Activated T-helper 2 cell treated with anti-CD3 and anti-CD28 coated beads, Interferon-gamma antibody, Interleukin-2, Interleukin-4, amounts not matched to agents 10 μg/mL and 5 μg/mL and 100 μg/mL, durations not matched to agents 14 hours and 24 hours and 36 hours (primary cell): ENCODE results near the gene PMEPA1. TPM values are rescaled to one million over a fixed set of nuclear protein-coding genes. Genes with fewer than 3 reads are reported as not detected.

Experiments used
- DNase-seq: peaks from one replicate; pipeline ENCODE4 v3.0.0; 2021; ENCODE audit warnings: low spot score
- H3K27ac Mint-ChIP-seq: one replicate; pipeline ENCODE4 v1.8.0; 2021; ENCODE audit warnings: mixed read lengths
- H3K27me3 Mint-ChIP-seq: one replicate; pipeline ENCODE4 v1.8.0; 2021; ENCODE audit warnings: low read depth, mixed read lengths
- H3K36me3 Mint-ChIP-seq: one replicate; pipeline ENCODE4 v1.8.0; 2021; ENCODE audit warnings: low read depth, mixed read lengths
- H3K4me1 Mint-ChIP-seq: one replicate; pipeline ENCODE4 v1.8.0; 2021; ENCODE audit warnings: low read depth, mixed read lengths
- H3K4me3 Mint-ChIP-seq: one replicate; pipeline ENCODE4 v1.8.0; 2021; ENCODE audit warnings: low read depth, mild to moderate bottlenecking, moderate library complexity, mixed read lengths
- H3K9me3 Mint-ChIP-seq: one replicate; pipeline ENCODE4 v1.8.0; 2021; ENCODE audit warnings: mixed read lengths
- intact Hi-C: fragments of 100-400 bp; cut with micrococcal nuclease; formaldehyde crosslinking; loops from one replicate; pipeline ENCODE4 v1.15.1; 2023
- total RNA-seq: library from RNA; stranded (reverse); gene quantifications from 2 replicates; pipeline ENCODE4 v1.2.3, GENCODE V29; 2022

Gene PMEPA1
- total RNA-seq = 0.99 and 1.1 TPM in 2 replicates

GRCh38 chr20:57709823-57710799, at the start of gene PMEPA1:
Gene PMEPA1, minus strand, starts transcription at chr20:57710015. Its CDS starts 433 bp downstream, at chr20:57709582.
- Mint-ChIP-seq H3K4me1 (peaks cover 14% of the 10 kb centered on the region), H3K4me3 (peak within 1 kb of the TSS; percentile 84), H3K9me3 (no peaks in the 10 kb centered on the region), H3K27me3 (peaks cover 53% of the 10 kb centered on the region), H3K27ac (peak within 1 kb of the TSS; percentile 57), H3K36me3 (no peaks in the 10 kb centered on the region)
- intact Hi-C loops = loop anchor here (1.0 to 5.0 kb wide), 3 partner anchors 8 to 313 kb away; no protein-coding TSS in a partner anchor
- DNase-seq = peak; percentile 80

GRCh38 chr20:57757767-57758166, 48.0 kb upstream of the PMEPA1 start:
- Mint-ChIP-seq H3K4me1 (no peaks in the 10 kb centered on the region), H3K27me3 (peaks cover 10% of the 10 kb centered on the region), H3K36me3 (no peaks in the 10 kb centered on the region), H3K4me3 (no peak overlapping the region), H3K27ac (no peak overlapping the region), H3K9me3 (no peaks in the 10 kb centered on the region)
- intact Hi-C loops = no loop called here
- DNase-seq = no peak

GRCh38 chr20:57756921-57757320, 47.1 kb upstream of the PMEPA1 start:
- Mint-ChIP-seq H3K4me1 (no peaks in the 10 kb centered on the region), H3K27ac (no peak overlapping the region), H3K4me3 (no peak overlapping the region), H3K9me3 (no peaks in the 10 kb centered on the region), H3K36me3 (no peaks in the 10 kb centered on the region), H3K27me3 (peaks cover 8% of the 10 kb centered on the region)
- intact Hi-C loops = no loop called here
- no peak for DNase-seq

GRCh38 chr20:57756213-57756612, 46.4 kb upstream of the PMEPA1 start:
- Mint-ChIP-seq H3K36me3 (no peaks in the 10 kb centered on the region), H3K4me1 (no peaks in the 10 kb centered on the region), H3K4me3 (no peak overlapping the region), H3K27ac (no peak overlapping the region), H3K27me3 (peaks cover 11% of the 10 kb centered on the region), H3K9me3 (no peaks in the 10 kb centered on the region)
- no peak for DNase-seq
- intact Hi-C loops = no loop called here

- Mint-ChIP-seq H3K27ac (no peak overlapping the region), H3K36me3 (no peaks in the 10 kb centered on the region), H3K4me1 (no peaks in the 10 kb centered on the region), H3K4me3 (no peak overlapping the region), H3K9me3 (no peaks in the 10 kb centered on the region), H3K27me3 (peaks cover 15% of the 10 kb centered on the region)
- no peak for DNase-seq
- intact Hi-C loops = no loop called here
Observed at GRCh38 chr20:57755609-57756008, 45.8 kb upstream of the PMEPA1 start.

GRCh38 chr20:57754190-57754589, 44.4 kb upstream of the PMEPA1 start:
- peaks cover under 1% of the 10 kb centered on the region for H3K4me1 Mint-ChIP-seq
- H3K27ac Mint-ChIP-seq = no peak overlapping the region
- H3K9me3 Mint-ChIP-seq = no peaks in the 10 kb centered on the region

GRCh38 chr20:57753332-57754164, 43.7 kb upstream of the PMEPA1 start:
- H3K27me3 Mint-ChIP-seq = peaks cover 26% of the 10 kb centered on the region
- peaks cover 5% of the 10 kb centered on the region for H3K4me1 Mint-ChIP-seq
- no peaks in the 10 kb centered on the region for H3K36me3 Mint-ChIP-seq
- no peak overlapping the region for H3K27ac Mint-ChIP-seq
- no peak overlapping the region for H3K4me3 Mint-ChIP-seq
- intact Hi-C loops = no loop called here
- no peaks in the 10 kb centered on the region for H3K9me3 Mint-ChIP-seq
- DNase-seq = no peak

More at GRCh38 chr20:57754190-57754589, 44.4 kb upstream of the PMEPA1 start:
- intact Hi-C loops = no loop called here
- DNase-seq = no peak
- Mint-ChIP-seq H3K27me3 (peaks cover 21% of the 10 kb centered on the region), H3K36me3 (no peaks in the 10 kb centered on the region), H3K4me3 (no peak overlapping the region)

- H3K4me1 Mint-ChIP-seq = peaks cover 7% of the 10 kb centered on the region
- H3K4me3 Mint-ChIP-seq = no peak overlapping the region
- no peak for DNase-seq
- no peak overlapping the region for H3K27ac Mint-ChIP-seq
- no peaks in the 10 kb centered on the region for H3K9me3 Mint-ChIP-seq
- intact Hi-C loops = no loop called here
- no peaks in the 10 kb centered on the region for H3K36me3 Mint-ChIP-seq
- H3K27me3 Mint-ChIP-seq = peaks cover 35% of the 10 kb centered on the region
Observed at GRCh38 chr20:57751411-57751810, 41.6 kb upstream of the PMEPA1 start.

- Mint-ChIP-seq H3K9me3 (no peaks in the 10 kb centered on the region), H3K4me3 (no peak overlapping the region), H3K27ac (no peak overlapping the region), H3K36me3 (no peaks in the 10 kb centered on the region), H3K4me1 (peaks cover 7% of the 10 kb centered on the region), H3K27me3 (peaks cover 33% of the 10 kb centered on the region)
- no peak for DNase-seq
- intact Hi-C loops = loop anchor here (5.0 kb wide), 1 partner anchor 53 kb away; no protein-coding TSS in a partner anchor
Observed at GRCh38 chr20:57749869-57750268, 40.1 kb upstream of the PMEPA1 start.

- intact Hi-C loops = loop anchor here (5.0 kb wide), 1 partner anchor 52 kb away; no protein-coding TSS in a partner anchor
- peaks cover 32% of the 10 kb centered on the region for H3K27me3 Mint-ChIP-seq
- no peaks in the 10 kb centered on the region for H3K36me3 Mint-ChIP-seq
- peaks cover 7% of the 10 kb centered on the region for H3K4me1 Mint-ChIP-seq
- H3K9me3 Mint-ChIP-seq = no peaks in the 10 kb centered on the region
- H3K27ac Mint-ChIP-seq = no peak overlapping the region
- H3K4me3 Mint-ChIP-seq = peak overlapping the region; percentile 19
- no peak for DNase-seq
Observed at GRCh38 chr20:57749131-57749690, 39.4 kb upstream of the PMEPA1 start.

- Mint-ChIP-seq H3K9me3 (no peaks in the 10 kb centered on the region), H3K27ac (no peak overlapping the region), H3K4me1 (peaks cover 7% of the 10 kb centered on the region), H3K36me3 (no peaks in the 10 kb centered on the region), H3K4me3 (peak overlapping the region; percentile 19), H3K27me3 (peaks cover 32% of the 10 kb centered on the region)
- intact Hi-C loops = loop anchor here (5.0 kb wide), 1 partner anchor 51 kb away; no protein-coding TSS in a partner anchor
- peak; percentile 12 for DNase-seq
Observed at GRCh38 chr20:57748601-57749130, 38.9 kb upstream of the PMEPA1 start.

GRCh38 chr20:57747861-57748481, 38.2 kb upstream of the PMEPA1 start:
- no peak for DNase-seq
- H3K27me3 Mint-ChIP-seq = peaks cover 29% of the 10 kb centered on the region
- intact Hi-C loops = loop anchor here (5.0 kb wide), 1 partner anchor 51 kb away; no protein-coding TSS in a partner anchor
- no peak overlapping the region for H3K27ac Mint-ChIP-seq
- no peak overlapping the region for H3K4me3 Mint-ChIP-seq
- H3K36me3 Mint-ChIP-seq = no peaks in the 10 kb centered on the region
- no peaks in the 10 kb centered on the region for H3K9me3 Mint-ChIP-seq
- peaks cover 7% of the 10 kb centered on the region for H3K4me1 Mint-ChIP-seq
